Spleen (tissue), 11 donors: ENCODE data around the gene SDC1. TPM values are rescaled to one million over a fixed set of nuclear protein-coding genes. Genes with fewer than 3 reads are reported as not detected.

Experiments
- DNase-seq: peaks from one replicate; pipeline ENCODE4 v3.0.0-alpha.2; 2020
- H3K27ac ChIP-seq, 8 donors: fragments of 200-600 bp; sonication (generic) in 7 of 8; 1 replicate in 4 of 8; 2 replicates in 4 of 8; pipeline versions ENCODE4 v1.5.0 to v1.8.0; 2016 to 2021; ENCODE audit warnings: inconsistent platforms in 4 of 8, mild to moderate bottlenecking in 4 of 8, moderate library complexity in 1 of 8
- H3K27me3 ChIP-seq, 7 donors: fragments of 200-600 bp; sonication (generic) in 6 of 7; replicated peaks in 1 of 7; 1 replicate in 4 of 7; 2 replicates in 3 of 7; pipeline versions ENCODE4 v1.5.0 to v1.8.0; 2016 to 2021; ENCODE audit warnings: inconsistent platforms in 3 of 7, mild to moderate bottlenecking in 1 of 7
- H3K36me3 ChIP-seq, 6 donors: fragments of 200-600 bp; sonication (generic) in 5 of 6; 1 replicate in 4 of 6; 2 replicates in 2 of 6; pipeline versions ENCODE4 v1.5.0 to v1.8.0; 2016 to 2021; ENCODE audit warnings: inconsistent platforms in 2 of 6
- H3K4me1 ChIP-seq, 6 donors: fragments of 200-600 bp; sonication (generic) in 5 of 6; 1 replicate in 3 of 6; 2 replicates in 3 of 6; pipeline versions ENCODE4 v1.5.0 to v1.8.0; 2016 to 2021; ENCODE audit warnings: inconsistent platforms in 3 of 6
- H3K4me3 ChIP-seq, 8 donors: fragments of 200-600 bp; sonication (generic) in 7 of 8; 1 replicate in 4 of 8; 2 replicates in 4 of 8; pipeline versions ENCODE4 v1.5.0 to v1.8.0; 2016 to 2021; ENCODE audit warnings: inconsistent platforms in 4 of 8, mild to moderate bottlenecking in 4 of 8, moderate library complexity in 2 of 8
- H3K9me3 ChIP-seq, 8 donors: fragments of 200-600 bp; sonication (generic) in 7 of 8; 1 replicate in 4 of 8; 2 replicates in 4 of 8; pipeline versions ENCODE4 v1.5.0 to v1.8.0; 2016 to 2021; ENCODE audit warnings: inconsistent platforms in 4 of 8
- CTCF ChIP-seq, 11 experiments: fragments of 200-600 bp in 7 of 11; fragments of 450-650 bp in 4 of 11; sonication (generic) in 4 of 11; IDR thresholded peaks in 8 of 11; conservative IDR thresholded peaks in 3 of 11; 1 replicate in 7 of 11; 2 replicates in 4 of 11; pipeline versions ENCODE4 v1.4.0 to v1.8.0; 2016 to 2021; ENCODE audit warnings: antibody characterized with exemption in 11 of 11, inconsistent platforms in 4 of 11, mild to moderate bottlenecking in 1 of 11
- POLR2A ChIP-seq, 3 donors: fragments of 450-650 bp; IDR thresholded peaks; one replicate each; pipeline ENCODE4 v1.5.1; 2017; ENCODE audit warnings: antibody characterized with exemption in 3 of 3, mild to moderate bottlenecking in 1 of 3
- POLR2AphosphoS5 ChIP-seq, 3 donors: sonication (generic); formaldehyde crosslinking; IDR thresholded peaks; one replicate each; pipeline ENCODE4 v1.5.1; 2017; ENCODE audit warnings: antibody characterized with exemption in 3 of 3
- WGBS, 5 donors: extraction: QIAGEN DNeasy Blood & Tissue Kit in 3 of 5; methylation state at CpG; one replicate each; pipeline versions ENCODE4 v1.1.5 to v1.1.7; 2013 to 2018; 5-methylcytosine and 5-hydroxymethylcytosine counted together
- intact Hi-C: fragments of 100-400 bp; cut with DNase I; formaldehyde crosslinking; loops from one replicate; pipeline ENCODE4 v1.15.0; 2023; ENCODE audit warnings: low total_unique reads
- polyA plus RNA-seq, 3 donors: library from polyadenylated mRNA; stranded (reverse); fragments of 200-250 nt; gene quantifications; one replicate each; pipeline ENCODE4 v1.2.1, GENCODE V29; 2013
- total RNA-seq, 7 donors: library from RNA; depleted of rRNA in 3 of 7; stranded (reverse); fragments of >200 nt in 3 of 7; fragmentation: NEBNext Ultra II Directional in 4 of 7; extraction: Animal tissue kit (Norgen Biotek cat#: 25700) in 4 of 7; gene quantifications; one replicate each; pipeline versions ENCODE4 v1.1.0 to v1.2.1, GENCODE V29; 2016 to 2021
- donor health status: healthy with polysubstance abuse.
- donor health status: DM: no; HTN: no; CAD: no; lungs with moderate emphysema.
- donor health status: DM: no; HTN: no; CAD: no.
- donor health status: Bipolar disorder and iron deficiency.
- donor health status: healthy.
- donor health status: DM: no; HTN: no; CAD: no.
- donor health status: DM: yes; HTN: yes; CAD: no.

The SDC1 gene
- total and polyA plus RNA-seq, 10 donors, result 0.54 to 43.8 (median 15.3) TPM

DNA sequence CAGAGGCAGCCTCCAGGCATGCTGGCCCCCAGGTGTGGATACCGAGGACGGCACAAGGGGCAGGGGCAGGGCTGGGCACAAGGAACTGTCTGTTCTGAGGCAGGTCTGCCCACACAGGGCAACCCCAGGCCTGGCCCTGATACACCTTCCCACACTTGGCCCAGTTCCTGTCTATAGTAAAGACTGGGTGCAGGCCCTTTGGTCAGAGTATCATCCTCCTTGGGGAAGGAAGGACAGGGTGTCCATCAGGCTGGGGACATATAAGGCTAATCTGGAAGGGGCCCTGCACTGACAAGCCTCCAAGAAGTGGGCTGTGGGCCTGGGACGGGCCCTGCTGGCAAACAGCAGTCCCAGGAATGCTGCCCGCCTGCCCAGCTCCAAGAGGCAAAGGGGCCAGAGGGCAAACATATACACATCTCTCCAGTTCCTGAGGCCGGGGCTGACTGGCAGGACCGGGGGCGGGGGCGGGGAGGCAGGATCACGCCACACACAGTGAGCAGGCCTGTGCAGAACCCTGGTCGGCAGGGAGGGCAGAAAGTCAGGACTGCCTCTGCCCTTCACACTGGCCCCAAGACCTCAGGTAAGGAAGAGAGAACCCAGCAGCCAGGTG lies 18.9 kb downstream of the SDC1 start:
- TF ChIP-seq POLR2AphosphoS5 (IDR thresholded peaks at IDR 0.05), result no peak
- no peak for DNase-seq

GRCh38 chr2:20205069-20205468 lies 19.9 kb downstream of the SDC1 start:
- Histone ChIP-seq H3K4me3 (no peak overlapping the region), H3K36me3 (no peaks in the 10 kb centered on the region), H3K27ac (peak overlapping the region in 1 of 8 donors; percentile 36), H3K27me3 (no peaks in the 10 kb centered on the region), H3K9me3 (no peaks in the 10 kb centered on the region), H3K4me1 (peaks cover 0 to 5% (median 0%) of the 10 kb centered on the region in 6 donors)
- no peak for TF ChIP-seq CTCF (IDR thresholded peaks at IDR 0.05 in 8 of 11, conservative IDR thresholded peaks at IDR 0.05 in 3 of 11)
- no peak for TF ChIP-seq POLR2AphosphoS5 (IDR thresholded peaks at IDR 0.05)
- no peak for TF ChIP-seq POLR2A (IDR thresholded peaks at IDR 0.05)
- no peak for DNase-seq
- intact Hi-C loops, result no loop called here
- 69 to 97% (median 91%) methylated on average over 4 to 7 of the region's 7 CpGs for WGBS, 5 donors

More for the DNA sequence above, 18.9 kb downstream of the SDC1 start:
- Histone ChIP-seq H3K4me1 (peaks cover 0 to 5% (median 0%) of the 10 kb centered on the region in 6 donors), H3K4me3 (no peak overlapping the region), H3K27ac (peak overlapping the region in 1 of 8 donors; percentile 36), H3K27me3 (no peaks in the 10 kb centered on the region), H3K9me3 (no peaks in the 10 kb centered on the region), H3K36me3 (no peaks in the 10 kb centered on the region)
- intact Hi-C loops, result no loop called here
- 83 to 92% (median 90%) methylated on average over 9 to 10 of the region's 10 CpGs for WGBS, 5 donors

DNA sequence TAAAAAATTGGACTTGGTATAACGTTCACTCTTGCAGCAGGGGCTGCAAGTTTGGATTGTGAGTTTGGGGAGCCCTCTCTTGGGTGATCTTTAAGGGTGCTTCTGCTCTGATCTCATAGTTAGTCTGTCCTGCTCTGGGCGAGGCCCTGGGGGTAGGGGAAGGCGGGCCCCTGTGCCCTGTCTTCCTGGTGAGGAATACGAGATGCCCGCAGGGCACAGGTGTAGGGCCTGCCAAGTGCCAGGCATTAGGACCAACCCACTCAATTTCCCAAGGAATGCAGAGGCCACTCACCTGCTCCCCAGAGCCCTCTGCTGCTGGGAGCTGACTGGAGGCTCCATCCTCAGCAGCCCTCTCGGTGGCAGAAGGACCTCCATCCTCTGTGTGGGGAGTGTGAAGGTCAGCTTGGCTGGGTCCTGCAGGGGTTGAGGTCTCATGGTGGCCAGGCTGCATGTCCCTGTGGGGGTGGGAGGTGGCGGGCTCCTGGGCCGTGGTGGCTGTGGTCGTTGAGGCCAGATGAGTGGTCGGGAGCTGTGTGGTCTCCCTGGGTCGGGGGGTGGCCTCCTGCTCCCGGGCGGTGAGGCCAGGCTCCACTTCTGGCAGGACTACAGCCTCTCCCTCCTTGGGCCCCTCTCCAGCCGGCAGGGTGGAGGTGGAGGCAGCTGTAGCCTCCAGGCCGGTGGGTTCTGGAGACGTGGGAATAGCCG lies 21.3 kb downstream of the SDC1 start:
- no peak for TF ChIP-seq POLR2A (IDR thresholded peaks at IDR 0.05)

GRCh38 chr2:20203072-20203471 lies 21.9 kb downstream of the SDC1 start:
- Histone ChIP-seq H3K4me3 (no peak overlapping the region), H3K9me3 (no peaks in the 10 kb centered on the region), H3K27ac (no peak overlapping the region), H3K4me1 (peaks cover 0 to 5% (median 0%) of the 10 kb centered on the region in 6 donors), H3K27me3 (no peaks in the 10 kb centered on the region), H3K36me3 (no peaks in the 10 kb centered on the region)
- 90 to 93% (median 92%) methylated on average over 10 of the region's 10 CpGs for WGBS, 5 donors
- intact Hi-C loops, result no loop called here
- no peak for DNase-seq
- TF ChIP-seq POLR2AphosphoS5 (IDR thresholded peaks at IDR 0.05) (no peak), POLR2A (IDR thresholded peaks at IDR 0.05) (no peak), CTCF (IDR thresholded peaks at IDR 0.05 in 8 of 11, conservative IDR thresholded peaks at IDR 0.05 in 3 of 11) (no peak)

More for the DNA sequence above, 21.3 kb downstream of the SDC1 start:
- H3K4me1 ChIP-seq, result peaks cover 0 to 5% (median 0%) of the 10 kb centered on the region in 6 donors
- no peaks in the 10 kb centered on the region for H3K27me3 ChIP-seq
- intact Hi-C loops, result no loop called here
- WGBS, 5 donors, result 81 to 88% (median 85%) methylated on average over 9 to 17 of the region's 17 CpGs
- H3K27ac ChIP-seq, result no peak overlapping the region
- no peaks in the 10 kb centered on the region for H3K9me3 ChIP-seq
- no peak for DNase-seq
- H3K36me3 ChIP-seq, result no peaks in the 10 kb centered on the region
- no peak overlapping the region for H3K4me3 ChIP-seq

DNA sequence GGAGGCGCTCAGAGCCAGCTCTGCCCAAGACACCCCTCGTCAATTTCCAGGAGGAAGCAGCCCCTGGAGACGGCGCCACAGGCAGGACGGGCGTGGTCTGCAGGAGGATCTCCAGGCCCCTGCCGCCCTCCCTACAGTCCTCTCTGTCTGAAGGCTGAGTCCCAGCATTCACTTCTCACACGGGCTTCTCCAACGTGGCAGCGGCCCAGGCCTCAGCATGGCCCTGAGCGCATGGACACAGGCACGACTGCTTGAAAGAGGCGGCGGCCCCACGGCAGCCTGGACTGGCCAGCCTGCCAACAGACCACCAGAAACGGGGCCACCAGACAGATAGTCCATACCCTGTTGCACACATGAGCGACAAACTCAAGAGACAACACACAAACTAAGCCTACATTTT lies 23.3 kb downstream of the SDC1 start:
- TF ChIP-seq POLR2A (IDR thresholded peaks at IDR 0.05) (no peak), POLR2AphosphoS5 (IDR thresholded peaks at IDR 0.05) (no peak), CTCF (IDR thresholded peaks at IDR 0.05 in 8 of 11, conservative IDR thresholded peaks at IDR 0.05 in 3 of 11) (no peak)
- Histone ChIP-seq H3K4me1 (no peaks in the 10 kb centered on the region), H3K4me3 (no peak overlapping the region), H3K9me3 (no peaks in the 10 kb centered on the region), H3K27ac (no peak overlapping the region), H3K27me3 (no peaks in the 10 kb centered on the region), H3K36me3 (no peaks in the 10 kb centered on the region)
- DNase-seq, result no peak
- intact Hi-C loops, result no loop called here
- 79 to 87% (median 83%) methylated on average over 16 to 17 of the region's 17 CpGs for WGBS, 5 donors
